ENCODE measurements around the gene MORC2. TPM values are rescaled to one million over a fixed set of nuclear protein-coding genes. Genes with fewer than 3 reads are reported as not detected.

MORC2 gene
- 37.0 and 38.8 TPM in 2 replicates for total RNA-seq (2022)
- percentile 80 among the genes with signal in this experiment for Bru-seq, nascent RNA
- percentile 88 among the genes with signal in this experiment for BruChase-seq, experiment 1, labeled RNA remaining after a 6-hour chase
- BruChase-seq, experiment 2, labeled RNA remaining after a 2-hour chase: percentile 83 among the genes with signal in this experiment
- long read RNA-seq, full-length matches to known transcripts: 8 of 18 reads
- long read RNA-seq, partial matches to known transcripts: 7 of 18 reads
- long read RNA-seq, other reads (novel, unspliced or antisense): 3 of 18 reads

GRCh38 chr22:30968015-30968923 is at the start of gene MORC2:
Gene MORC2 (minus strand): TSS chr22:30968774. CDS start chr22:30967889, 885 bp downstream.
- peaks cover 65% of the 10 kb centered on the region for H3K36me3 Mint-ChIP-seq (ENCODE audit: insufficient read depth, unreplicated experiment)
- TF ChIP-seq CTCF (IDR thresholded peaks at IDR 0.05; ENCODE audit: unreplicated experiment): no peak
- peaks cover 4% of the 10 kb centered on the region for H3K9me3 Mint-ChIP-seq (ENCODE audit: low read depth, unreplicated experiment)
- peak; percentile 58 for DNase-seq
- intact Hi-C loops (cut with micrococcal nuclease; ENCODE audit: unreplicated experiment): loop anchor here (5.0 kb wide), 1 partner anchor 114 kb away; the partner anchor contains the start of gene SMTN
- no peaks in the 10 kb centered on the region for H3K27me3 Mint-ChIP-seq (ENCODE audit: unreplicated experiment)
- TSS peak; percentile 31 for BruUV-seq (replicated peaks)
- H3K4me1 Mint-ChIP-seq (ENCODE audit: low read depth, unreplicated experiment): peaks cover 7% of the 10 kb centered on the region
- H3K27ac Mint-ChIP-seq (ENCODE audit: unreplicated experiment): peak within 1 kb of the TSS; percentile 99
- CTCF ChIA-PET: interaction anchor here (1.2 to 1.6 kb wide), 3 partner anchors 113 to 117 kb away, joined by 6 to 8 read pairs (median 8); partner anchors contain the start of gene SMTN
- H3K4me3 Mint-ChIP-seq (ENCODE audit: low read depth, unreplicated experiment): peak within 1 kb of the TSS; percentile 96

GRCh38 chr22:31005535-31005934 is 37.0 kb upstream of the MORC2 start:
- H3K27me3 Mint-ChIP-seq (ENCODE audit: unreplicated experiment): peaks cover 12% of the 10 kb centered on the region
- no peaks in the 10 kb centered on the region for H3K9me3 Mint-ChIP-seq (ENCODE audit: low read depth, unreplicated experiment)
- no peak overlapping the region for H3K27ac Mint-ChIP-seq (ENCODE audit: unreplicated experiment)
- no peaks in the 10 kb centered on the region for H3K4me1 Mint-ChIP-seq (ENCODE audit: low read depth, unreplicated experiment)
- CTCF ChIA-PET: interaction anchor here (0.5 kb wide), 1 partner anchor 51 kb away, joined by 3 read pairs; no protein-coding TSS in a partner anchor
- H3K36me3 Mint-ChIP-seq (ENCODE audit: insufficient read depth, unreplicated experiment): no peaks in the 10 kb centered on the region
- intact Hi-C loops (cut with micrococcal nuclease; ENCODE audit: unreplicated experiment): no loop called here
- DNase-seq: no peak
- no peak for TF ChIP-seq CTCF (IDR thresholded peaks at IDR 0.05; ENCODE audit: unreplicated experiment)
- BruUV-seq (replicated peaks): no TSS peak
- no peak overlapping the region for H3K4me3 Mint-ChIP-seq (ENCODE audit: low read depth, unreplicated experiment)

- Mint-ChIP-seq H3K36me3 (ENCODE audit: insufficient read depth, unreplicated experiment) (no peaks in the 10 kb centered on the region), H3K9me3 (ENCODE audit: low read depth, unreplicated experiment) (no peaks in the 10 kb centered on the region), H3K4me3 (ENCODE audit: low read depth, unreplicated experiment) (no peak overlapping the region), H3K27me3 (ENCODE audit: unreplicated experiment) (peaks cover 12% of the 10 kb centered on the region), H3K27ac (ENCODE audit: unreplicated experiment) (no peak overlapping the region), H3K4me1 (ENCODE audit: low read depth, unreplicated experiment) (no peaks in the 10 kb centered on the region)
- no TSS peak for BruUV-seq (replicated peaks)
- intact Hi-C loops (cut with micrococcal nuclease; ENCODE audit: unreplicated experiment): no loop called here
- CTCF ChIA-PET: no interaction called here
- TF ChIP-seq CTCF (IDR thresholded peaks at IDR 0.05; ENCODE audit: unreplicated experiment): no peak
- DNase-seq: no peak
Measured at GRCh38 chr22:31001124-31001770, 32.7 kb upstream of the MORC2 start.

GRCh38 chr22:30998329-30998728 is 29.8 kb upstream of the MORC2 start:
- BruUV-seq (replicated peaks): no TSS peak
- Mint-ChIP-seq H3K4me1 (ENCODE audit: low read depth, unreplicated experiment) (no peaks in the 10 kb centered on the region), H3K4me3 (ENCODE audit: low read depth, unreplicated experiment) (no peak overlapping the region), H3K9me3 (ENCODE audit: low read depth, unreplicated experiment) (no peaks in the 10 kb centered on the region), H3K36me3 (ENCODE audit: insufficient read depth, unreplicated experiment) (no peaks in the 10 kb centered on the region), H3K27me3 (ENCODE audit: unreplicated experiment) (peaks cover 24% of the 10 kb centered on the region), H3K27ac (ENCODE audit: unreplicated experiment) (no peak overlapping the region)
- intact Hi-C loops (cut with micrococcal nuclease; ENCODE audit: unreplicated experiment): no loop called here
- no peak for TF ChIP-seq CTCF (IDR thresholded peaks at IDR 0.05; ENCODE audit: unreplicated experiment)
- no peak for DNase-seq
- CTCF ChIA-PET: no interaction called here

Data from Calu3 (cell line).